GM15510 (cell line): Measurements from ENCODE around the gene LRRC7.

ENCODE experiments used
- POLR2A ChIP-seq: IDR thresholded peaks from 3 replicates; pipeline ENCODE4 v1.6.1; 2011; ENCODE audit warnings: borderline replicate concordance; ENCODE audit not compliant: insufficient read length; ENCODE audit errors: extremely low read depth

Gene LRRC7

GRCh38 chr1:69569175-69569541 lies 1.4 kb downstream of the LRRC7 start:
- no peak for TF ChIP-seq POLR2A

- TF ChIP-seq POLR2A, result no peak
These were observed 2.0 kb downstream of the LRRC7 start for GRCh38 chr1:69569576-69570328.

- no peak for TF ChIP-seq POLR2A
These were observed 2.6 kb downstream of the LRRC7 start for GRCh38 chr1:69570356-69570755.

GRCh38 chr1:69572921-69573320 lies 5.2 kb downstream of the LRRC7 start:
- TF ChIP-seq POLR2A, result no peak

- TF ChIP-seq POLR2A, result no peak
These were observed 6.2 kb downstream of the LRRC7 start for GRCh38 chr1:69573911-69574310.

GRCh38 chr1:69585666-69586065 lies 17.9 kb downstream of the LRRC7 start:
- no peak for TF ChIP-seq POLR2A

GRCh38 chr1:69587391-69587790 lies 19.7 kb downstream of the LRRC7 start:
- no peak for TF ChIP-seq POLR2A

- TF ChIP-seq POLR2A, result no peak
These were observed 22.1 kb downstream of the LRRC7 start for GRCh38 chr1:69589799-69590198.

GRCh38 chr1:69592341-69592740 lies 24.6 kb downstream of the LRRC7 start:
- no peak for TF ChIP-seq POLR2A

- TF ChIP-seq POLR2A, result no peak
These were observed 27.8 kb downstream of the LRRC7 start for GRCh38 chr1:69595486-69595885.

- no peak for TF ChIP-seq POLR2A
These were observed 43.6 kb downstream of the LRRC7 start for GRCh38 chr1:69611316-69611715.

GRCh38 chr1:69613414-69613813 lies 45.7 kb downstream of the LRRC7 start:
- no peak for TF ChIP-seq POLR2A

GRCh38 chr1:69638673-69639072 lies 71.0 kb downstream of the LRRC7 start:
- TF ChIP-seq POLR2A, result no peak

- no peak for TF ChIP-seq POLR2A
These were observed 71.4 kb downstream of the LRRC7 start for GRCh38 chr1:69639159-69639558.

GRCh38 chr1:69643266-69643665 lies 75.5 kb downstream of the LRRC7 start:
- TF ChIP-seq POLR2A, result no peak

- TF ChIP-seq POLR2A, result no peak
These were observed 77.8 kb downstream of the LRRC7 start for GRCh38 chr1:69645477-69645876.

GRCh38 chr1:69648486-69648885 lies 80.8 kb downstream of the LRRC7 start:
- no peak for TF ChIP-seq POLR2A

GRCh38 chr1:69649383-69649990 lies 81.8 kb downstream of the LRRC7 start:
- TF ChIP-seq POLR2A, result no peak

- TF ChIP-seq POLR2A, result no peak
These were observed 83.1 kb downstream of the LRRC7 start for GRCh38 chr1:69650779-69651178.
